RWPE2 (cell line): Measurements from ENCODE around the gene NOL4.
"Not testable (repeated sequence)": the region's sequence is repeated elsewhere in the genome, so short reads cannot be mapped to it uniquely, and the experiment has no call there.

Experiments
- ATAC-seq: fragments of 200-7000 bp; cut with Tn5 transposase; 3 replicates; pipeline ENCODE4 v1.9.1; 2021; ENCODE audit warnings: low read depth
- DNase-seq: peaks from one replicate; pipeline ENCODE4 v3.0.0-alpha.2; 2020; ENCODE audit warnings: low spot score
- H3K27ac ChIP-seq: fragments of 450-650 bp; 2 replicates; pipeline ENCODE4 v1.5.1; 2017; ENCODE audit warnings: mild to moderate bottlenecking; ENCODE audit not compliant: poor library complexity, severe bottlenecking
- H3K27me3 ChIP-seq: fragments of 250-450 bp; sonication (Bioruptor Pico); 2 replicates; pipeline ENCODE4 v1.5.1; 2021; ENCODE audit warnings: mild to moderate bottlenecking, moderate library complexity; ENCODE audit not compliant: insufficient read depth, poor library complexity, severe bottlenecking
- H3K36me3 ChIP-seq: fragments of 250-450 bp; sonication (Bioruptor Pico); 2 replicates; pipeline ENCODE4 v1.5.1; 2020; ENCODE audit warnings: low read depth, mild to moderate bottlenecking, moderate library complexity
- H3K4me1 ChIP-seq: fragments of 250-450 bp; sonication (Bioruptor Pico); 2 replicates; pipeline ENCODE4 v1.5.1; 2021; ENCODE audit warnings: mild to moderate bottlenecking, moderate library complexity; ENCODE audit not compliant: insufficient read depth, poor library complexity, severe bottlenecking
- H3K4me3 ChIP-seq: fragments of 250-450 bp; sonication (Bioruptor Pico); 2 replicates; pipeline ENCODE4 v1.5.1; 2021; ENCODE audit warnings: mild to moderate bottlenecking, moderate library complexity; ENCODE audit not compliant: severe bottlenecking
- H3K9me3 ChIP-seq: fragments of 250-450 bp; sonication (Bioruptor Pico); 2 replicates; pipeline ENCODE4 v1.5.1; 2021; ENCODE audit warnings: mild to moderate bottlenecking, moderate library complexity; ENCODE audit not compliant: severe bottlenecking
- TF ChIP-seq, protein P1 (sequence below): fragments of 450-650 bp; IDR thresholded peaks from one replicate; pipeline ENCODE4 v1.5.1; 2017; ENCODE audit warnings: mild to moderate bottlenecking, moderate library complexity; ENCODE audit not compliant: poor library complexity, severe bottlenecking

The NOL4 gene

DNA sequence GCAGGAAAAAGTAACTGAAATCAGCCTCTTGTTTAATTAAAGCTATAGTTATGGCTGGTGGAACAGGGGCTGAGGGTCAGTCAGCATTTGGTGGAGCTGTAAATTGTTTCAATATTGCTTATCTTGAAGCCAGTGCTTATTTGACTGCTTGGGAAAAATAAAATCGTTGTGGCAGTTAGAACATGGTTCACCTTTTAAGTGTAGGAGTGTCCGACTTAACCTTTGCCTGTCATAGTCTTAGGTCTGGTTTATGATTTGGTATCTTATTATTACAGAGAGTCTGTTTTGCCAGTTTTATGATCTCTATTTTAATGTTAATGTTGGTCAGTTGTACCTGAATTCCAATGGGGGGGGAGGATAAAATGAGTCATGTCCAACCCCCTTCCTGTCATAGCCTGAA is 27.2 kb upstream of the NOL4 start:
- H3K36me3 ChIP-seq = no peaks in the 10 kb centered on the region
- no peak for ATAC-seq

DNA sequence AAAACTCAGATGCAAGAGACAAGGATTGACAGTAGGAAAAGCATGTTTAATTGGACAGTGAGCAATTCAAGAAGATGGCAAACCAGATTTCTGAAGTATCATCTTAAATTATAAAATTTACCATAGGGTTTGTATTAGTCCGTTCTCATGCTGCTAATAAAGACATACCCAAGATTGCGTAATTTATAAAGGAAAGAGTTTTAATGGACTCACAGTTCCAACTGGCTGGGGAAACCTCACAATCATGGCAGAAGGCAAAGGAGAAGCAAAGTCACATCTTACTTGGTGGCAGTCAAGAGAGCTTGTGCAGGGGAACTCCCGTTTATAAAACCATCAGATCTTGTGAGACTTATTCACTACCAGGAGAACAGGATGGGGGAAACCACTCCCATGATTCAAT is 24.0 kb upstream of the NOL4 start:
- Histone ChIP-seq H3K4me3 (no peak overlapping the region), H3K9me3 (peaks cover 1% of the 10 kb centered on the region), H3K36me3 (no peaks in the 10 kb centered on the region), H3K27me3 (no peaks in the 10 kb centered on the region), H3K4me1 (no peaks in the 10 kb centered on the region), H3K27ac (no peak overlapping the region)
- no peak for ATAC-seq
- DNase-seq = no peak
- TF ChIP-seq, protein P1, sequence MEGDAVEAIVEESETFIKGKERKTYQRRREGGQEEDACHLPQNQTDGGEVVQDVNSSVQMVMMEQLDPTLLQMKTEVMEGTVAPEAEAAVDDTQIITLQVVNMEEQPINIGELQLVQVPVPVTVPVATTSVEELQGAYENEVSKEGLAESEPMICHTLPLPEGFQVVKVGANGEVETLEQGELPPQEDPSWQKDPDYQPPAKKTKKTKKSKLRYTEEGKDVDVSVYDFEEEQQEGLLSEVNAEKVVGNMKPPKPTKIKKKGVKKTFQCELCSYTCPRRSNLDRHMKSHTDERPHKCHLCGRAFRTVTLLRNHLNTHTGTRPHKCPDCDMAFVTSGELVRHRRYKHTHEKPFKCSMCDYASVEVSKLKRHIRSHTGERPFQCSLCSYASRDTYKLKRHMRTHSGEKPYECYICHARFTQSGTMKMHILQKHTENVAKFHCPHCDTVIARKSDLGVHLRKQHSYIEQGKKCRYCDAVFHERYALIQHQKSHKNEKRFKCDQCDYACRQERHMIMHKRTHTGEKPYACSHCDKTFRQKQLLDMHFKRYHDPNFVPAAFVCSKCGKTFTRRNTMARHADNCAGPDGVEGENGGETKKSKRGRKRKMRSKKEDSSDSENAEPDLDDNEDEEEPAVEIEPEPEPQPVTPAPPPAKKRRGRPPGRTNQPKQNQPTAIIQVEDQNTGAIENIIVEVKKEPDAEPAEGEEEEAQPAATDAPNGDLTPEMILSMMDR = no peak

More for the DNA sequence above, 27.2 kb upstream of the NOL4 start:
- H3K4me3 ChIP-seq = no peak overlapping the region
- DNase-seq = no peak
- H3K27ac ChIP-seq = no peak overlapping the region
- H3K27me3 ChIP-seq = no peaks in the 10 kb centered on the region
- no peaks in the 10 kb centered on the region for H3K4me1 ChIP-seq
- peaks cover 1% of the 10 kb centered on the region for H3K9me3 ChIP-seq
- TF ChIP-seq, protein P1 = no peak

DNA sequence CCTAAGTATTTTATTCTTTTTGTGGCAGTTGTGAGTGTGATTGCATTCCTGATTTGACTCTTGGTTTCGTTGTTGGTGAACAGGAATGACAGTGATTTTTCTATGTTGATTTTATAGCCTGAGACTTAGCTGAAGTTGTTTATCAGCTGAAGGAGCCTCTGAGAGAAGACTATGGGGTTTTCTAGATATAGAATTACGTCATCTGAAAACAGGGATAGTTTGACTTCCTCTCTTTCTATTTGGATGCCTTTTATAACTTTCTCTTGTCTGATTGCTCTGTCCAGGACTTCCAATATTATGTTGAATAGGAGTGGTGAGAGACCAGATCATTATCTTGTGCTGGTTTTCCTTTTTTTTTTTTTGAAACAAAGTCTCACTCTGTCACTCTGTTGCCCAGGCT is 18.0 kb upstream of the NOL4 start:
- Histone ChIP-seq H3K27ac (no peak overlapping the region), H3K4me3 (no peak overlapping the region), H3K9me3 (no peaks in the 10 kb centered on the region), H3K36me3 (no peaks in the 10 kb centered on the region), H3K4me1 (no peaks in the 10 kb centered on the region), H3K27me3 (no peaks in the 10 kb centered on the region)
- DNase-seq (no peak), ATAC-seq (no peak)
- TF ChIP-seq, protein P1 = no peak

DNA sequence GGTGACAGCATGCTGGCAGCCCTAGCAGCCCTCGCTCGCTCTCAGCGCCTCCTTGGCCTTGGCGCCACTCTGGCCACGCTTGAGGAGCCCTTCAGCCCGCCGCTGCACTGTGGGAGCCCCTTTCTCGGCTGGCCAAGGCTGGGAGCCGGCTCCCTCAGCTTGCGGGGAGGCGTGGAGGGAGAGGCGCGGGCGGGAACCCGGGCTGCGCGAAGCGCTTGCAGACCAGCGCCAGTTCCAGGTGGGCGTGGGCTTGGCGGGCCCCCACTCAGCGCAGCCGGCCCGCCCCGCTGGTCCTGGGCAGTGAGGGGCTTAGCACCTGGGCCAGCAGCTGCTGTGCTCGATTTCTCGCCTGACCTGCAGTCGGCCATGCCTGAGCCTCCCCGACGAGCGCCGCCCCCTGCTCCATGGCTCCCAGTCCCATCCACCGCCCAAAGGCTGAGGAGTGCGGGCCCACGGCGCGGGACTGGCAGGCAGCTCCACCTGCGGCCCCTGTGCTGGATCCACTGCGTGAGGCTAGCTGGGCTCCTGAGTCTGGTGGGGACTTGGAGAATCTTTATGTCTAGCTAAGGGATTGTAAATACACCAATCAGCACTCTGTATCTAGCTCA is 9.2 kb upstream of the NOL4 start:
- not testable (repeated sequence) for H3K27ac ChIP-seq, DNase-seq, H3K36me3 ChIP-seq, ATAC-seq, H3K4me1 ChIP-seq, H3K9me3 ChIP-seq, H3K27me3 ChIP-seq, H3K4me3 ChIP-seq

DNA sequence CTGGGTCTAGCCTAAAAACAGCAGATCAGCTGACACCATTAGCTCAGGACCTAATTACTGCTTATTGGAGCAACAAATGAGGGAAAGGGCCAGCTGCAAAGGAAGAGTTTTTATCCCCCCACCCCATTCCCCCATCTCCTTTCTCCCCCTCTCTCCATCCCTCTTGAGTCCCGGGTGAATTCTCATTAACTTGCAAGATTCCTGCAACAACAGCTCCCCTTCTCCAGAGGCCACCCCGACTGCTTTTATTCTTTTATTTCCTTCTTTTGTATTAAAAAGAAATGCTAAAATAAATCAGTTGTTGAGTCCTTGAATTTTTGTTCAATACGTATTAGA is 473 bp upstream of the NOL4 start:
- no peak for ATAC-seq
- TF ChIP-seq, protein P1 = peak; percentile 14
- Histone ChIP-seq H3K4me1 (no peaks in the 10 kb centered on the region), H3K4me3 (no peak overlapping the region), H3K27ac (no peak overlapping the region), H3K9me3 (no peaks in the 10 kb centered on the region), H3K36me3 (no peaks in the 10 kb centered on the region), H3K27me3 (peaks cover 82% of the 10 kb centered on the region)
- no peak for DNase-seq
